Middle frontal gyrus (tissue), 1 donor: ENCODE measurements around the gene SETX.
"Not testable (repeated sequence)": the region's sequence is repeated elsewhere in the genome, so short reads cannot be mapped to it uniquely, and the experiment has no call there.

ENCODE experiments used
- DNase-seq: peaks from one replicate; pipeline ENCODE4 v3.0.0-alpha.2; 2015; ENCODE audit warnings: low spot score; ENCODE audit errors: extremely low spot score

SETX gene, protein sequence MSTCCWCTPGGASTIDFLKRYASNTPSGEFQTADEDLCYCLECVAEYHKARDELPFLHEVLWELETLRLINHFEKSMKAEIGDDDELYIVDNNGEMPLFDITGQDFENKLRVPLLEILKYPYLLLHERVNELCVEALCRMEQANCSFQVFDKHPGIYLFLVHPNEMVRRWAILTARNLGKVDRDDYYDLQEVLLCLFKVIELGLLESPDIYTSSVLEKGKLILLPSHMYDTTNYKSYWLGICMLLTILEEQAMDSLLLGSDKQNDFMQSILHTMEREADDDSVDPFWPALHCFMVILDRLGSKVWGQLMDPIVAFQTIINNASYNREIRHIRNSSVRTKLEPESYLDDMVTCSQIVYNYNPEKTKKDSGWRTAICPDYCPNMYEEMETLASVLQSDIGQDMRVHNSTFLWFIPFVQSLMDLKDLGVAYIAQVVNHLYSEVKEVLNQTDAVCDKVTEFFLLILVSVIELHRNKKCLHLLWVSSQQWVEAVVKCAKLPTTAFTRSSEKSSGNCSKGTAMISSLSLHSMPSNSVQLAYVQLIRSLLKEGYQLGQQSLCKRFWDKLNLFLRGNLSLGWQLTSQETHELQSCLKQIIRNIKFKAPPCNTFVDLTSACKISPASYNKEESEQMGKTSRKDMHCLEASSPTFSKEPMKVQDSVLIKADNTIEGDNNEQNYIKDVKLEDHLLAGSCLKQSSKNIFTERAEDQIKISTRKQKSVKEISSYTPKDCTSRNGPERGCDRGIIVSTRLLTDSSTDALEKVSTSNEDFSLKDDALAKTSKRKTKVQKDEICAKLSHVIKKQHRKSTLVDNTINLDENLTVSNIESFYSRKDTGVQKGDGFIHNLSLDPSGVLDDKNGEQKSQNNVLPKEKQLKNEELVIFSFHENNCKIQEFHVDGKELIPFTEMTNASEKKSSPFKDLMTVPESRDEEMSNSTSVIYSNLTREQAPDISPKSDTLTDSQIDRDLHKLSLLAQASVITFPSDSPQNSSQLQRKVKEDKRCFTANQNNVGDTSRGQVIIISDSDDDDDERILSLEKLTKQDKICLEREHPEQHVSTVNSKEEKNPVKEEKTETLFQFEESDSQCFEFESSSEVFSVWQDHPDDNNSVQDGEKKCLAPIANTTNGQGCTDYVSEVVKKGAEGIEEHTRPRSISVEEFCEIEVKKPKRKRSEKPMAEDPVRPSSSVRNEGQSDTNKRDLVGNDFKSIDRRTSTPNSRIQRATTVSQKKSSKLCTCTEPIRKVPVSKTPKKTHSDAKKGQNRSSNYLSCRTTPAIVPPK (N-terminal part only)

DNA sequence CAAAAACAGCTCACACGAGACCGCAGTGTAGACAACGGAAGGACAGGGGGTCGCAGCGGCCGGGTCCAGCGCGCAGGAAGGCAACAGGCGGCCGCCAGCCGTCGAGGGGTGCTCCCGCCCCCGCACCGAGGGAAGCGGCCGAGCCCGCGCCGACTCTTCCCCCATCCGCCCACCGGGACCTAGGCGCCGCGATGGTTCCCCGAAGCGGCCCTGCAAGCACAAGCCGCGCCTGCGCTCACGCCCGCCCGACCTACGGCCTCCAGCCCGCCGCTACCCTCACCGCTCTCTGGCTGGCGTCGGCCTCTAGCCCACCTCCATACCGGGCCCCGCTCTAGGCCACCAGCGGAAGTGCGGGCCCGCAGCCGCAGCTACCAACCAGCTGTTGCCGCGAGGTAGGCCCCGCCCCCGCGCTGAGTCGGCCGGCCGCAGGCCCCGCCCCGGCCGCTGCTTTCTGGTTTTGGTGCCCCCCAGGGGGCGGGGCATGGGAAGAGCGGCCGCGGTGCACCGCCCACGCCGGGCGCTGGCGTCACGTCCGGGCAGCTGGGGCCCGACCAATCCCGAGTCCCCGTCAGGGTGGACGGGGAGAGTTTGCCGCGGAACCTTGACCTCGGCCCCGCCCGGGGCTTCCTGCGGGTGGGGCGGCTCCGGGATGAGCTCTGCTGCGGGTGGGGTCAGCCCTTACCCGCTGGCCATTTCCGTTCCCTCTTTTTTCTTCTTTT lies at the start of gene SETX:
Gene SETX, minus strand, starts transcription at position 350 of the 719 bp plus-strand sequence. CDS start 5,558 bp downstream, outside the sequence.
- peak; percentile 97 for DNase-seq

DNA sequence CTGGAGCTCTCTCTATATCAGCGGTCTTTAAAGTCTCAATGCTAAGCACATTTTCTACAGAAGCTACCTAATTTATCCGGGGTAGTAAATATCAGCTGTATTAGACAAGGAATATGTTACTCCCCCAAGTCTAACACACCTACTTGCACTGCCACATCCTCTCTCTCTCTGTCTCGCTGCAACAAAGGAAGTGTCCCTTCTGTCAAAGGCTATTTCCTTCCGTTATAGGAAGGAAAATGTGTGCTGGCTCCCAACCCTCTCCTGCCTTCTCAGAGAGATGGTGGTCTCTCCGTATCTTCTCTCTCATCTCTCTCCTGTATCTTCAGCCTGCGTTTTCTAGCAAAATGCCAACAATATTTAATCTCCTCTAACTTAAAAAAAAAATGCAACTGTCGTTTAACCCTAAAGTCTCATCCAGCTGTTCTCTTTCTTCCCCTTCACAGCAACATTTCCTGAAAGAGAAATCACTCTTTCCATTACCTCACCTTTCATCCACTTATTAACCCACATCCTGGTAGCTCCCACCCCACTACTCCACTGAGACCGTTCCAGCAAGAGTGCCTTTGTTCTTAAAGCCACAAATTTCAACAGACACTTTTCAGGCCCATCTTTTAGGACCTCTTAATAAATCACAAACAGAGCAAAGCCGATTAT lies 49.6 kb upstream of the SETX start:
- no peak for DNase-seq

DNA sequence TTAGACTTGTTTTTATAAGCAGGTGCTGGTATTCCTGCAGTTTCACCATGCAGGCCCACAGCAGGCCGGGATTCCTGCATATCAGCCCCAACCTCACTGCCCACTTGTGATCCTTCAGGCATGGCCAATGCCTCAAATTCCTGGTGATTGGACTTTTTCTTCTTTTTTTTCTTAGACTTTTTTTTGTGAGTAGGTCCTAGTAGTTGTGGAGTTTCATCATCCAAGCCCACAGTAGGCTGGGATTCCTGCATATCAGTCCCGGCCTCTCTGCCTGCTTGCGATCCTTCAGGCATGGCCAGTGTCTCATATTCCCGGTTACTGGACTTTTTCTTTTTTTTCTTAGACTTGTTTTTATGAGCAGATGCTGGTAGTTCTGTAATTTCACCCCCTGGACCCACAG lies 47.0 kb upstream of the SETX start:
- DNase-seq, result no peak

DNA sequence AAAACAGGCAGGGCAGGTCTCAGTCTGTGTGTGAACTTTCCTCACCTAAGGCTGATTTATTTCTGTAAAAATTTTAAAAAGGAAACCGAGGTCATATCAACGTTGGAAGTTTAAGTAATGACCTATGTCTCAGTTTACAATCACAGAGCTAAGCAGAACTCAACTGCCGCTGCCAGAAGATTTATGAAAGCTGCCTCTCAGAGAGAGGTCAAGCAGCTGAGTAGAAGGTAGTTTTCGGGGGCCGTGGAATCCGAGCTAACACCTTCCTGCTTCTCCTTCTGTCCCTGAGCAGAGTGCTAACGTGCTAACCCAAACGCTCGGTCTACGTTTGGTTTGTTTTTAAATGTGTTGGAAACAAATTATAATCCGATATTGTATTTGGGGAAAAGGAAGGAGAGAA lies 40.8 kb upstream of the SETX start:
- DNase-seq, result no peak

DNA sequence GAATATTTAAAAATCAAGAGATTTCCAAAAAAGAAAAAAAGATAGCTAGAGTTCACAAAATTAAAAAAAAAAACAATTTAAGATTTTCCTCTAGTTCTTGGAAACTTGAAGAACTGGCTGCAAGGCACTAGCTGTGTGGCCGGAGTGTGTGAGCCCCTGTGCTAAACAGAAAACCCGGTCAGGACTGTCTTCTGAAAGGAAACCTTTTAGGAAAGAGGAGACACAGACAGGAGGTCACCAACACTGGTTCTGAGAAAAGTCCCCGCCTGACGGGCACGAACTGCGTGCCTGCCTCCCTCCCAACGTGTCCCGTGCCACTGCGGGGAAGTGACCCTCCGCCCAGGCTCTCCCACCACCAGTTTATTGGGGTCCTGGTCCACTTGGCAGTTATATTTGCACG lies 36.7 kb upstream of the SETX start:
- DNase-seq, result no peak

DNA sequence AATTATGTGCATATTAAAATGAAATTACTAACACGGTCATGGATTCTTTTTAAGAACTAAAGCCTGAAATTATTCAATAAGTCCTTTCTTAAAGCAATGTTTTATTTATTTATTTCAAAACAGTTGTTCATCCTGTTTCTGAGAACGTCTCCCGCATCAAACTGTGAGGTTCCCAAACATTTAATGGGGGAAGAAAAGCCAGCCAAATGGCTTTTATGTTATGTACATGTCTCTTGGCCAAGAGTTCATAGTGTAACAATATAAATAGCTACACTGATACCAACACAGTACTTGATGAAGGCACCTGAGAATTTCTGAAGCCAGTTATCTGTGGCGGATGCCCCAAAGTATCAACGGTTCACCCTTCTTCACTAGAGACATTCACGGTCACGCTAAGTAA lies 36.2 kb upstream of the SETX start:
- no peak for DNase-seq

DNA sequence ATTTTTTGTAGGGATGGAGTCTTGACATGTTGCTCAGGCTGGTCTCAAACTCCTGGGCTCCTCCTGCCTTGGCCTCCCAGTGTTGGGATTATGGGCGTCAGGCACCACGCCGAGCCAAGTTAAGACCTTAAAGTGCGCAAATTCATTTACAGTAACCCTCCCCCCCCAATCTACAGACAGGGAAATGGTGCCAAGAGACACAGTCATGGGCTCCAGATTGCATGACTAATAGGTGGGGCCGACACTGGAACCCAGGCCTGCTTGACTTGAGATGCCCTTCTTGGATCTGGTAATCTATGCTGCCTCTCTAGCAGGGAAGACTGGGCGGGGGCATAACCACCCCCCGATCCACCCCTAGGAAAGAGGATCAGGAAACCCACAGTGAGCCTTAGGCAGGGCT lies 32.3 kb upstream of the SETX start:
- no peak for DNase-seq

DNA sequence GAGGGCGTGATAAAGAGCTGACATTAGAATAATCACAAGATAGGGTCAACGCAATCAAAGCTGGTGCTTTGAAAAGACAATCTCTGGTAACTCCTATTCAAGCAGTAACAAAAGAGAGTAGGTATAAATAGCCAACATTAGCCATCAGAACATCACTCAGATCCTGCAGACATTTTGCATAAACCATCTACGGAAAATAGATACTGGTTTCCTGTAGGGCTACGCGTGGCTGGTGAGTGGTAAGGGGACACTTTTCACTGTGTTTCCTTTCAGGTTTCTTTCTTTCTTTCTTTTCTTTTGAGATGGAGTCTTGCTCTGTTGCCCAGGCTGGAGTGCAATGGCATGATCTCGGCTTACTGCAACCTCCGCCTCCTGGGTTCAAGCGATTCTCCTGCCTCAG lies 29.6 kb upstream of the SETX start:
- DNase-seq, result no peak

DNA sequence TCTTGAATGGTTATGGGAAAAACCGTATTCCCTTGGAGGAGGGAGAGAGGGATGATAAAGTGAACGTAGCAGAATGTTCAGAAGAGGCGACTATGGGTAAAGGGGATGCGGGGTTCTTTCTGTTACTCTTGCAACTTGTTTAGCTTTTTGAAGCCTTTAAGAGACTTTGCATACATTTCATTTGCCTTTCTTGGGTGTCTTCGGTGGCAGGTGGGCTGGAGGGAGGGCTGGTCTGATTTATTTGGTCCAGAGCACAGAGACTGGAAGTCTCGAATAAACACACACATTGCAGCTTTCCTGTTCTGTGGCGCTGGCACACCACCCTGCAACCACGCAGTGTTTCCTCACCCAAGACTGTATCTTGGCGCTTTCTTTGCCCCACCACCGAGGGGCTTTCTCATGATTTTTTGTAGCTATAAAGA lies 28.7 kb upstream of the SETX start:
- DNase-seq, result no peak

DNA sequence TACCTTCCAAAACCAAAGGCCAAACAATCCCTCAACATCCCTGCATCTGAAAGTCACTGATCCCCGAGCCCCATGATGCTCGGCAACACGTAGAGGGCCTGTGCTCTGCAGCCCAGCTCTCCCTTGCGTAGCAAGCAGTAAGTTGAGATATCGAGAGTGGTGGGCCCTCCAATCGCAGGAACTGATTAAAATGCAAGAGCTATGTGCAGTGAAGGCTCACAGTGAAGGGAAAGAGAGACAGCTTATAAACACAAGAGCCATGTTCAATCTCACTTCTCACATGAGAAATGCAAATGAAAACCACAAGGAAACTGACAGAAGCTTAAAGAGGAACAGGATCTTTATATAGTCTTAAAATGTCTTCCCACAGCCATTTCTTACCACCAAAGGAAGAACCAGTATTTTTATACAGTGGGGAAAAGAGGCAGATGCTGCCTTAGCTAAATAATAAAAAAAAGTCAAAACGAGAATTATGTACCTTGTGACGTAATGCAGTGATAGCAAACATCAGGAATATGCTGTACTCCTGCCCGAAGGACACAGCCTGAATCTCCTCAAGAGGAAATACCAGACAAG lies 27.3 kb upstream of the SETX start:
- DNase-seq, result no peak

DNA sequence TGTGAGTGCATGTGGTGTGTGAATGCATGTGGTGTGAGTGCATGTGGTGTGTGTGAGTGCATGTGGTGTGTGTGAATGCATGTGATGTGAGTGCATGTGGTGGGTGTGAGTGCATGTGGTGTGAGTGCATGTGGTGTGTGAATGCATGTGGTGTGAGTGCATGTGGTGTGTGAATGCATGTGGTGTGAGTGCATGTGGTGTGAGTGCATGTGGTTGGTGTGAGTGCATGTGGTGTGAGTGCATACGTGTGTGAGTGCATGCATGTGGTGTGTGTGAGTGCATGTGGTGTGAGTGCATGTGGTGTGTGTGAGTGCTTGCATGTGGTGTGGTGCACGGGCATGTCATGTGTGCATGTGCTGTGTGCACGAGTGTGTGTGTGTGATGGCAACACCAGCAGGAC lies 23.6 kb upstream of the SETX start:
- DNase-seq, result not testable (repeated sequence)

DNA sequence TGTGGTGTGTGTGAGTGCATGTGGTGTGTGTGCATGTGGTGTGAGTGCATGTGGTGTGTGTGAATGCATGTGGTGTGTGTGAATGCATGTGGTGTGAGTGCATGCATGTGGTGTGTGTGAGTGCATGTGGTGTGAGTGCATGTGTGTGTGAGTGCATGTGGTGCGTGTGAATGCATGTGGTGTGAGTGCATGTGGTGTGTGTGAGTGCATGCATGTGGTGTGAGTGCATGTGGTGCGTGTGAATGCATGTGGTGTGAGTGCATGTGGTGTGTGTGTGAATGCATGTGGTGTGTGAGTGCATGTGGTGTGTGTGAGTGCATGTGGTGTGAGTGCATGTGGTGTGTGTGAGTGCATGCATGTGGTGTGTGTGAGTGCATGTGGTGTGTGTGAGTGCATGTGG lies 23.0 kb upstream of the SETX start:
- DNase-seq, result not testable (repeated sequence)

DNA sequence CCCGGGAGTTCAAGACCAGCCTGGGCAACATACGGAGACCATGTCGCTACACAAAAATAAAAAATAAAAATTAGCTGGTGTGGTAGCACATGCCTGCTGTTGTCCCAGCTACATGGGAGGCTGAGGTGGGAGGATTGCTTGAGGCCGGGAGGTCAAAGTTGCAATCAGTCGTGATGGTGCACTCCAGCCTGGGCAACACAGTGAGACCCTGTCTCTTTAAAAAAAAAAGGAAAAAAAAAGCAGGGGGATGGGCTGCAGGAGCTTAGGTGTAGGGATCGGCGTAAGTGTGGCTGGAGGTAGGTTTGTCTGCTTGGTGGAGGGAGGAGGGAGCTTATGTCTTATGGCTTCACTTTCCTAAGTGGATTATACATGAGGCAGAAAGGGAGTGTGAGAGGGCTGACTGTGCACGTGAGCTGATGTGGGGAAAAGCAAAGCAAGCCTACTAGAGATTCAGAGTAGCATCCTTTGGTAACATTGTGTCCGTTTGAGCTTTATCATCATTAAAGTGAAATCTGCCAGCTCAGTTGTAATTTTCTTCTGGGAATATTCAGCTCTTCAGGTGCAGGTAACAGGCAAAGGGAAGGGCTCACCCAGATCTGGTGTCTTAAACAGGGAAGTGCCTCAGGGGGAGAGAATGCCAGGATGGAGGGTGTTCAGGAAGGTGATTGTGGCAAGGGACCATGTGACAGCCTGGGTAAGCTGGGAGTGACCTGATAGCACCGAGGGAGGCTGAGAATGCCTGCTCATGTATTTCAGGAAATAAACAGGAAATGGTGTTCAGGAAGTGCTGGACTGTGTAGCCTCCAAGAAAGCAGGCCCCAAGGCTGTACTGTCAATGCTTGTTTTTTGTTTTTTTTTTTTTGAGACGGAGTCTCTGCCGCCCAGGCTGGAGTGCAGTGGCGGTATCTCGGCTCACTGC lies 17.6 kb upstream of the SETX start:
- DNase-seq, result no peak

DNA sequence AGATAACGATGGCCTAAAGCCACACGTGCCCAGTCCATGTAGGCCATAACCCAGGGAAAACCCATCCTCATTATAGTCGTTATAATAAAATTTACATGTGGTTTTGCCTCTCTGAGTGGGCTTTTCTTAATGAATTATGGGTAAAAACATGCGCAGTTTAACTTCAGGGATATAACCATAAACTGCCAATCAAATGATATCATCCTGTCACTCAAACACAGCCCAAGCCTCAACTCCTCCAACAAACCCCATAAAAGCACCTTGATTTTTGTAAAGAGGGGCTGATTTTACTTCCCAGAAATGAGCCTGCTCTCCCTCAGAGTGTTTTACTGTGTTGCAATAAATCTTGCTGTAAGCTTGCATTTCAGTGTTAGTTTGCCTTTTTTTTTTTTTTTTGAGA lies 15.8 kb upstream of the SETX start:
- no peak for DNase-seq

DNA sequence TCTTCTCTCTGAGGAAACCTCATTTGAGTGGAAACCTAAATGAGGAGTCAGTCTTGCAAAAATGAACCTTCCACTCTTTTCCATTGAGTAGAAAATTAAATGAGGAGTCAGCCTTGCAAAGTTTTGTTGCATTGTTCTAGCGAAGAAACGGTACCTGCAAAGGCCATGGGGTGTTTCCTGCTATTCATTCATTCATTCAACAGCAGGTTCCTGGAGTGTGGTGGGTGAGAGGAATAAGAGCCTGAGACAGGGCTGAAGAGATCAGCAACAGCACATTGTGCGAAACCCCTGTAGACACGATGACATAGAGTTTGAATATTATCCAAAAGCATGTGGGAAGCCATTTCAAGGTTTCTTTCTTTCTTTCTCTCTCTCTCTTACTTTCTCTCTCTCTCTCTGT lies 14.6 kb upstream of the SETX start:
- no peak for DNase-seq

DNA sequence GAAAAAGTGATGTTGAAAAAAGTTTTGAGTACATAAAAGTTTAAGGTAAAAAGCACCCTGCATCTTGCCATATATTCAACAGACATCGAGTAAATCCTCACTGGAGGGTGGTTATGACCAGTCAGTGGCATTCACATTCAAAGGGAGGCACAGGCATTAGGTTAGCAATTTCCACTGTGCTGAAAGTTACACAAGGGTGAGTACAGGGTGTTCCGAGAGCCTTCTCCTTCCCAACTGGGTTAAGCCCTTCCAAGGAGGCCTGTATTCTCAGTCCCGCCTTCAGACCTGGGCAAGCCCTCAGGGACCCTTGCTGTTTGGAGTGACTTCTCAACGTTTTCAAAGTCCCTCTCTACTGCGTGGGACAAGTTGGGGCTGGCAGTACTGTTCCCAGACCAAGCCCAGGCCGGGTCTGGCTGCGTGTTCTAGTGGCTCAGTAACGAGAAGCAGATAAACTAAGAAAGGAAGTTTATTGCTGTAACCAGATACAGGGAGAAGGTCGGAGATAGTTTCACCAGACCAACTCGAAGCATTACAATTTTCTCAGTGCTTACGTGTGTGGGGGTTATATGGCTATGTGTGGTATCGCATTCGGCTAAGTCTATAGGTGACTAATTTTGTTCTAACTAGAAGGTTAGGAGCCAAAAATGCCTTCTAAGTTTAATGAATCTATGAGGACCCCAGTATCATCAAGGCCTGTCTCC lies 13.0 kb upstream of the SETX start:
- no peak for DNase-seq

DNA sequence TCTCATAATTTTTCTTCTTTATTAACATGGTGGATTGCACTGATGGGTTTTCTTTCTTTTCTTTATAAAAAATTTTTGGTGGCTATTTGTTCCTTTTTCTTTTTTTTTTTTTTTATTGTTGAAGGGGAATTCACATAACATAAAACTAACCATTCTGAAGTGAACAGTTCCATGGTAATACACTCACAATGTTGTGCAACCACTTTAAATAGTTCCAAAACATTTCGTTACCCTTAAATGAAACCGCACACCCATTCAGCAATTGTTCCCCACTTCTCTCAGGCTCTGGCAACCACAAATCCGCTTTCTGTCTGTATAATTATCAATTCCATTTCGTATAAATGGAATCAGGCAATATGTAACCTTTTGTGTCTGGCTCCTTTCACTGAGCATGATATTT lies 11.7 kb upstream of the SETX start:
- DNase-seq, result no peak

DNA sequence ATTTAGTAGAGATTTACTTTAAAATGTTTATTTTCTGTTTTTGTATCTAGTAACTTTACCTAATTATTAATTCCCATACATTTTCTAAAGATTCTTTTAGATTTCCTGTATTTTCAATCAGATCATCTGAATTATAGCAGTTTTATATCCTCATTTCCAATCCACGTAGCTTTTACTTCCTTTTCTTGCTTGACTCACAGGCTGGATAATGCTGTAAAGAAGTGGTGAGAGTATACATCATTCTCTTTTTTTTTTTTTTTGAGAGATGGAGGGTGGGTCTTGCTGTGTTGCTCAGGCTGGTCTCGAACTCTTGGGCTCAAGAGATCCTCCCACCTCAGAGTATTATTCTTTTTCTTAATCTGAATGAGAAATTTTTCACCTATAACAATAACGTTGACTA lies 11.2 kb upstream of the SETX start:
- DNase-seq, result no peak
